HG03103 (cell line): Measurements from ENCODE around the gene AKNA.

Experiments used
- ATAC-seq: cut with Tn5 transposase; IDR thresholded peaks from one replicate; pipeline ENCODE4 v1.9.1; 2021; ENCODE audit warnings: low read depth; ENCODE audit not compliant: unreplicated experiment

Gene AKNA

DNA sequence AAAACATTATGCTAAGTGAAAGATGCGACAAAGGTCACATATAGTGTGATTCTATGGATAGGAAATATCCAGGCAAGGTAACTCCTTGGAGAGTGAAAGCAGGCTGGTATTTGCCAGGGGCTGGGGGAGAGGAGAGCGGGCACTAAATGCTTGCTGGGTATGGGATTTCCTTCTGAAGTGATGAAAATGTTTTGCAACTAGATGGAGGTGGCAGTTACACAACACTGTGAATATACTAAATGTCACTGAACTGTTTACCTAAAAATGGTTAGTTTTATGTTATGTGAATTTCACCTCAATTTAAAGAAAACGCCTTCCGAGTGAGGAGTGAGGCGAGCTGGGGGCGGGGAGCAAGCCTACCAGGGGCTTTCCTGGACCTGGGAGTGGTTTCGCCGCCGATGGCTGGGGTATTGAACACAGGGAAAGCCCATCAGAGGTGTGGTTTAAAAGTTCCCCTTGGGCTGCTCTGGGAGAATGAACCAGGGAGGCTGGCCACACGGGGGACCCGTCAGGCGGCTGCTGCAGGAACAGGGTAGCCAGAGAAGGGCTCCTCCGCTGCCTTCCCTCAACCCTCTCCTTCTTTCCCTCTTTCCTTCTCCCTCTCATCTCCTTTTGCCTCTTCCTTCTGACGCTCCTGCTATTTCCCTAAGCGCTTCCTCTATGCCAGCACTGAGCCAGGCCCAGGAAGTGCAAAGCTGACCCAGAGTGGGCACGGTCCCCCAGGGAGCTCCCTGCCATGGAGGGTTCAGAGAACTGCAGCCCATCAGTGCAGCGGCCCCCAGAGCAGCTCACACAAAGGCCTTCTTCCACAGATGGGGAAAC lies 4.9 kb downstream of the AKNA start:
- ATAC-seq, result no peak

DNA sequence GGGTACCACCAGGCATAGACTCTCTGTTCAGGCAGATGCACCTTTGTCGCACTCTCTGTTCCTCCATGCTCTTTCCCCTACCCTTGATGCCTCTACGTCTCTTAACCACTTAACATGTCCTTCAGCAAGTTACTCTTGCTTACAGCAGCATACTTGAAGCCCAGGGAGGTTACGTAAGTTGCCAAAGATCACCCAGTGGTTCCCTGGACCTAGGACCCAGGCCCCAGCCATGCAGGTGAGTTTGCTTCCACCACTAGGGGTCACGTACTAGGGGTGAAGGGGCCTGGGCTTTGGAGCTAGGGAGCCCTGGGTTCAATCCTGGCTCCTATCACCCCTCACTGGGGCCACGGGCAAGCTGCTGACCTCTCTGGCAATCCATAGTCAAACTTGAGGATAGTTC lies 8.9 kb downstream of the AKNA start:
- ATAC-seq, result no peak

DNA sequence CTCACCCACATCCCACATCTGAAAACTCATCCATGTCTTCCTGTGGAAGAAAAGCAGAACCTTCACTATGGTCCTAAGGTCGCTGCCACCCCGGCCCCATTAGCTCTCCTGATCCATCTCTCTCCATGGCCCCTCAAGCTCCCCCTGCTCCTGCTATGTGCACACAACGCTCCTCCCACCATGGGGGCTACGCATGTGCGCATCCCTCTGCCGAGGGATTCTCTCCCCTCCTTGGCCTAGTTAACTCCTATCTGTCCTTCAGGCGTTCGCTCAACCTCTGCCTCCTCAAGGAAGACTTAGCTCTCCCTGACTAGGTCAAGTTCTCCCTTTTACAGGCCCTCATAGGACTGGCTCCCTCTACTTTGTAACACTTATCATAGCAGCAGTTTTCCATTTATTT lies 9.8 kb downstream of the AKNA start:
- no peak for ATAC-seq

DNA sequence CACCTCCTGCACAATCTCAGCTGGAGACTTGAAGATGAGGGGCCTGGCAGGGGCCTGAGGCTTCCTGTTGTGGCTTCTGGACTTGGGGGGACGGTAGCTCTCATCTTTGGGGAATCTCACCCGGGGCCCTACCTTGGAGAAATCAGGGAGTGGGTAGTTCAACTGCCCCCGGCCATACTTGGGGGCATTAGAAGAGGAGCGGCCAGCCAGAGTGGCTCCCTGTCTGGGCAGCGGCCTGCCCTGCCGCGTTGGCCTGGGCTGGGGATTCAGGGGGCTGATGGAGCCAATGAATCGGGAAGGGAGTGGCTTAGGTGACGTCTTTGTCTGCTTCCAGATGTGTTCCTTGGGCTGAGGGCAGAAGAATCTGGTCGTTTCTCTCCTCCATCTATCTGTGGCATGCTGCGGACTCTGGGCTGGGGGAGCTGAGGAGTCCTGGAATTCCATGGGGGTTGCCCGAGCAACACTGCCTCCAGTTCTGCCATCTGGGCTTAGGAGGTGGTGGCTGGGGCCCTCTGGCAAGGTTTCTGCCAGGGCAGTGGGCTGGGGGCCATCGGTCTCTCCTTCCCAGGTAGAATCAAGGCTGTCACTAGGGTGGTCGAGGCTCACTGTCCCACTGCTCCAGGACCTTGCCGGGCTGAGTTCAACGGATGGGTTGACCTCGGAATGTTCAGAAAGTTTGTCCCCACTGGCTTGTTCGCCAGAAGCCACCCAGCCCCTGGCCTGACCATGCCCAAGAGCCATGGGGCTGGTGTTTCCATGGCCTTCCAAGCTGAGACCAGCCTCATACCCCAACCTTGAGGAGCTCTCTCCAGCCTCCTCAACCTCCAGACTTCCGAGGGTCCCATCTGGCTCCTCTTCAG lies 11.0 kb downstream of the AKNA start:
- ATAC-seq, result no peak

DNA sequence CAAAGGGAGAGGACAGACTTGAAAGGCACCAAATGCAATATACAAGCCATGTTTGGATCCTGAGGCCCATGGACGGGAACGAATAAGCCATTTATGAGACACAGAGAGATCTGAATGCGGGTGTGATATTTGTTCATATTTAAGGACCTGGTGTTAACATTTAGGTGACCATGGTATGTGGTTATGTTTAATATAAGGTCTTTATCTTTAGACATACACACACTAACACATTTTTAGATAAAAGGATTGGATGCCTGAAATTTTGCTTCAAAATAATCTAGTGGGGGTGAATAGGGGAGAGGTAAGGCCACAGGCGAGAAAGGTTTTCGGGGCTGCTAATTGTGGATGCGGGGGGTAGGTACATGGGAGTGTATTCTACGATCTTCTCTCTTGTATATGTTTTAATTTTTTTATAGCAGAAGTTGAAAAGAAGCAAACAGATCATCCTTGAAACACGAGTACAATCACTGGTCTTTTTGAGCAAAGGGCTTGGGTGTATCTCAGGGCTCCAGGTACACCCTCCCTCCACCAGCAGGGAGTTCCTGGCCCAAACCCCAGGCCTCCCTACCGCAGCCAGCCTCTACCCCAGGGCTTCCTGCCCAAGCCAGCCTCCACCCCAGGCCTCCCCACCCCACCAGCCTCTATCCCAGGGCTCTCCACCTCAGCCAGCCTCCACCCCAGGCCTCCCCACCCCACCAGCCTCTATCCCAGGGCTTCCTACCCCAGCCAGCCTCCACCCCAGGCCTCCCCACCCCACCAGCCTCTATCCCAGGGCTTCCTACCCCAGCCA lies 12.2 kb downstream of the AKNA start:
- no peak for ATAC-seq

DNA sequence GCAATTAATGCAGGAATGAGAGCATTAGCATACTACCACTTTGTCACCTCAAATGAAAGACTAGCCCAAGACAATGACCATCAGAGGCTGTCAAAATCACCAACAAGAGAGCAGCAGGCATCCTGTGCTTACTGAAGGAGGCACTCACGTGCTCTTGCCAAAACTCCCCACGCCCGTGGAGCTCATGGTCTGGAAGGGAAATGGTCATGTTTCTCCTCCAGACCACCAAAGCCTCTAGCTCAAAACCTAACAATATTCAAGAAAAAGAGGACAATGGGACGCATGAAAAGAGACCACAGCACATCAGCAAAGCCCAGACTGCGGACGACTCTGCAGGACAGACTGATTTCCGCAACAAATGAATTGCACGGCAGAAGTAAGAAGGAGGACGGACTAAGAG lies 12.8 kb downstream of the AKNA start:
- ATAC-seq, result no peak

DNA sequence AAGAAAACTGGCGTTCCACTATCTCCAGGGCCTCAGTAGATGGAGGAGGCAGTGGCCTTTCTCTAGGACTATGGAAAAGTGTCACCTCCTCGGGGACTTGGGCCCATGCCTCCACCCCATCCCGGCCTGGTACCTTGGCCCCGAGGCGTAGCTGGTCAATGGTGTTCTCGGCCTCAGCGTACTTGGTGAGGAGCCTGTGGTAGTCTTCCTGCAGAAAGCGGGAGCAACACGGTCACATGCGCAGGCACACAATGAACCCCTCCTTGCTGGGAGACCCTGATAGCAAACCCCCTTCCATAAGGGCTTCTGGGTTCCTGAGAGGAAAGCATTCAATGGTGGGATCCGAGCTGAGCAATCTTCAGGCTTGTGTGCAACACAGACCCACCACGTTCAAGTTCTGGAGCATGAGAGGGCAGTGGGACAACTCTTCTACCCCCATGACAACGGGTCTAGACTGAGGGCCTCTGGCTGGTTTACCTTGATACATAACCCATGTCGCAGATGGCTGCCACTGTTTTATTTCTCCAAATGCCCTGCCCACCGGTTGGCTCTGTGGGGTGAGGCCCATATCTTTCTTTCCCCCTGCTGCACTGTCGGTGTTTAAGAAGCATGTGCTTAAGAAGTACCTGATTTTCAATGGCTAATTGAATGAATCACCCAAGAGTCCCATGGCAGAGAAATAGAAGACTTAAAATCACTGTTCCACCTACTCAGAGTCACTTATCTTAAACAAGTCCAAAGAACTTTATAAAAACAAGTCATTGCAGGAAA lies 13.6 kb downstream of the AKNA start:
- ATAC-seq, result no peak

DNA sequence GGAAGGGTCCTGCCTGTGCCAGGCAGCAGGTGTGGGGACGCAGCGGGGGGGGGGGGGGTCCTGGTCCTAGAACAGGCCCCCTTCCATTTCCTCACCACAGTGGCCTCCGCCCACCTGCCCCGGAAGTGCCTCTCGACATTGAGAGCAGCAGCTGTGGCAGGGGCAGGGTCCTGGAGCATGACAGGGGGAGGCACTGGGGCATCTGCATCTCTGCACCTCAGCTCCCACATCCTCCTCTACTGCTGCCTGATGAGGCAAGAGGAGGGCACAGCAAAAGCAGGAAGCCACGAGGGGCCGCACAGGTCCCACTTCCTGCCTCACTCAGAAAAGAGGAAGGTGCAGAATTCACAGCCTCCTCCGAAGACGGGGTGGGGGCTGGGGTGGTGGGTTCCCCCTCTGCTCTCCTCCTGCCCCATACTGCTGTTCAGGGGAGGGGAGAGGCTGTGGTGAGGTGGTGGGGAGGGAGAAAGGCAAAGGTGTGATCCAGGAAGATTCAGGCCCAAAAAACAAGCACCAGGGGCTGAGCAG lies 14.8 kb downstream of the AKNA start:
- peak; percentile 87 for ATAC-seq

DNA sequence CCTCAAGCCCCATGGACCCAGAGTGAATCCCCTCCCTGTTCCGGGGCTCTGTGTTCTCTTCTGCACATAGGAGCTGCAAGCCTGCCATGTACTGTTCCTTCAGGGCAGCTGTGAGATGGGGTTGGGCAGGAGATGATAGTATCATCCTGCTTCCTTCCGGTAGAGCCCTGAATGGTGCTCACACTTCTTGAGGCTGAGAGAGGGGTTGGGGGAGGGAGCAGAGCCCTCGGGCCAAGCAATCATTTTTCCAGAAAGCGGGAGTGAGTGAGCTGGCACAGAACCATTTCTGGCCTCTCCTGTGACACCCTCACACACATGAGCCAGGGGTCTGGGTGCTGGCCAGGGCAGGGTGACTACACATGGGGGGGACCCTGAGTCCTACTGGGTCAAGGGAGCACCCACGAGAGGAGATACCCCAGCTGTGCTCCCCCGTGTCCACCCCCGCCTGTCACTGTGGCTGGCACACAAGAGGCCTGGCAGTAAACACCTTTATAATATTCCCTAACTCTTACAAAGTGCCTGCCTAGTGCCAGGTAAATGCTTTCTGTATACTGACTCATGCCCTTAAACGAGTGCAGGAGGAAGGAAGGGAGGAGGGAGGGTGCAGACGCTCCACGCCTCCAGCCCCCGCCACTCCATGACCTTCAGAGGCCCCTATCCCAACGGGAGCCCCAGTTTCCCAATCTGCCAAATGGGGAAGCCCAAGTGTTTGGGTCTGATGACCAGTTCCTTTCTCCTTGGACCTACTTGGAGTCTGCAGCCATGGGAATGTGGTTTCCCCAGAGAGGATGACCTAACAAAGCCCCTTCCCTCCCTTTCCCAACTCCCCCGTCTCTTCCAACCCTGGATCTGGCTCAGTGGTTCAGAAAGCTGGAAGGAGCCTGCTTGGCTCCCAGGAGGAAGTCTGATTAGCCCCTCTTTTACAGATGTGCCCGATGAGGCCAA lies 15.5 kb downstream of the AKNA start:
- no peak for ATAC-seq

DNA sequence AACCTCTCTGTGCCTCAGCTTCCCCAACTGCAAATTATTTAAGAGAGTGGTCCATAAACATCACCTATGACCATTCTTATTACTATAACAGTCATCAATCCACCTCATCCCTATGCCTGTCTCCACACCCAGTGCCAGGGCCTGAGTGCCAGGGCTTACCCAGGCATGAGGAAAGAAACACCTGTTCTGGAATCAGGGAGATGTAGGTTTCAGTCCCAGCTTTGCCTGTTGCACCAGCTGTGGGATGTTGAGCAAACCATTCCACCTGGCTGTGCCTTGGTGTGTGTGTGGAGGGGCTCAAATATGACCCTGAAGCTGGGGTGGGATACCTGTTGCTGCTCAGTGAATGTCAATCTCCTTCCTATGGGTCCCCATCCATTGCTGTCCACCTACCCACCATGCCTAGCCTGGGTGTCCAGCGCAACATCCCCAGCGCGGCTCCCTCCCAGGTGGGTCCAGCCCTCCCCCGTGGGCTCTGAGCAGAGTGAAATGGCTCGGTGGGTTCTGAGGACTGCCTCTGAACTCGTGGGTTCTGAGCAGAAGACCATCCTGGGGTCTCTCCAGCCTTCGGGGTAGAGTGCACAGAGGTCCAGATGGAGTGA lies 16.3 kb downstream of the AKNA start:
- no peak for ATAC-seq

DNA sequence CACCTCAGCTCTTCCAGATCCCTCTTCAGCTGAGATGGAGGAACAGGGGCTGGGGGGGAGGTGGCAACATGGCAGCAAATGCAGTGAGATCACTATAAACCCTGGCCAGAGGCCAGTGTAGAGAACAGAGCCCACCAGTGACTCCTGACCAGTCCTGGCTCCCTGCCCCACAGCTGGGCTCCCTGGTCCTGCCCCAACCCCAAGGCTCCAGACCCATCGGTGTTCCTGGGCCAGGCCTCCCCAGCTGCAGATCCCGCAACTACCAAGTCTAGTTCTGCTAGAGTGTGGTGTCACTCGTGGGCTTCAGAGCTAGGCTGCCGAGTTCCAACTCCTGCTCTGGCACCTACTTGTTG lies 16.8 kb downstream of the AKNA start:
- no peak for ATAC-seq

DNA sequence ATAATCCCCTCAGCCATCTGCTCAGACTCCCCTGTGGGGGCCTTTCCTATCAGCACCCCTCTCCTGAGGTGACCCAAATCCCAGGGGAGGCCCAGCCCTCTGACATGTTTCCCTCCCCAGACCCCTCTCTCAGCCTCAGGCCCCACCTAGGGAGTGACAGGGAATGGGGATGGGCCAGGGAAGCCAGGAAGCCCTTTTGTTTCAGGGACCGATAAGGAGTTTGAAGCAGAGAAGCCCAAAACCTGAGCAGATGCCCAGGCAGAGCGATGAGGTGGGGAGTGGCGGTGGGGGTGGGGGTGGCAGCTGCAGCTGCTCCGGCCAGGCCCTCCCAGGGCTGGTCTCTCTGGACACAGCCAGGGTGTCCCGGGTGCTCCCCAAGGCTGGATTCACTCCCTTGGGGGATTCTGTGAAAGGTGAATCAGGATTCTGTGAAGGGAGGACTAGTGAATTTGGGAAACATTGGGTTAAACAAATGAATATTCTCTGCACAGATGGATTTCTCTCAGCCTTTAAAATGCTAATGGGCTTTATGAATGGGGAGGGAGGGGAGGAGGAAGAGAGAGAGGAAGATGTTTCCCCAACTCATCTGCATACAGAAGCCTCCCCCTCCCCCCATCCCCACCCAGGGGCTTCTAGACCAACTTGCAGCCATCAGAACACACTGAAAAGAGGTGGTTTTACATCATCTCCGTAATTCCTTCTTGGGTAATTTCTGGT lies 17.4 kb downstream of the AKNA start:
- ATAC-seq, result no peak

DNA sequence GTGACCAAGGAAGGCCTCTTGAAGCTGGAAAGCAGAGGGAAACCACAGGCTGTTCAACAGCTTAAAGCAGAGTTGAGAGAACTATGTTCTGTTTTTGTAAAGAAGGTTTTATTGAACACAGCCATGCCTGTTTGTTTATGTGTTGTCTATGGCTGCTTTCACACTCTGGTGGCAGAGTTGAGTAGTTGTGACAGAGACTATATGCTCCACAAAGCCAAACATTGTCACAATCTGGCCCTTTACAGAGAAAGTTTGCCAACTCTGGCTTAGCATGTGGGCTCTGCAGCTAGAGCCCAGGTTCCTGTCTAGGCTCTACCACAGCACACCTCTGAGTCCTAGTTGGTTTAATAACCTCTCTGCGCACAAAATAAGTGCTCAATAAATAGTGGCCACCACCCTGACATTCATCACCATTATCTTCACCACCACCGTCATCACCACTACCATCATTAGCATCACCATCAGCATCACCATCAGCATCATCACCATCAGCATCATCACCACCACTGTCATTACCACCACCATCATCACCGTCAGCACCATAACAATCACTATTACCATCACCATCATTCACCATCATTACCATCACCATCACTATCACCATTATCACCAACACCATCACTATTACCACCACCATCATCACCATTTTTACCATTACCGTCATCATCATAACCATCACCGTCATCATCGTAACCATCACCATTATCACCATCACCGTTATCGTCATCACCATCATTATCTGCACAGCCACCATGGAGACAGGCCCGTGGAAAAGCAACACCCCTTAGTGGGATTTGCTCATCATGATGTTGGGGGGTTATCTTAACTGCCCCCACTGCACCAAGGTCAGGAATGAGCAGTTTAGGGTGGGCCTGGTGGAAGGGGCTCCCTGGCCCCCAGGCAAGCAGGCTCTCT lies 18.3 kb downstream of the AKNA start:
- ATAC-seq, result no peak

DNA sequence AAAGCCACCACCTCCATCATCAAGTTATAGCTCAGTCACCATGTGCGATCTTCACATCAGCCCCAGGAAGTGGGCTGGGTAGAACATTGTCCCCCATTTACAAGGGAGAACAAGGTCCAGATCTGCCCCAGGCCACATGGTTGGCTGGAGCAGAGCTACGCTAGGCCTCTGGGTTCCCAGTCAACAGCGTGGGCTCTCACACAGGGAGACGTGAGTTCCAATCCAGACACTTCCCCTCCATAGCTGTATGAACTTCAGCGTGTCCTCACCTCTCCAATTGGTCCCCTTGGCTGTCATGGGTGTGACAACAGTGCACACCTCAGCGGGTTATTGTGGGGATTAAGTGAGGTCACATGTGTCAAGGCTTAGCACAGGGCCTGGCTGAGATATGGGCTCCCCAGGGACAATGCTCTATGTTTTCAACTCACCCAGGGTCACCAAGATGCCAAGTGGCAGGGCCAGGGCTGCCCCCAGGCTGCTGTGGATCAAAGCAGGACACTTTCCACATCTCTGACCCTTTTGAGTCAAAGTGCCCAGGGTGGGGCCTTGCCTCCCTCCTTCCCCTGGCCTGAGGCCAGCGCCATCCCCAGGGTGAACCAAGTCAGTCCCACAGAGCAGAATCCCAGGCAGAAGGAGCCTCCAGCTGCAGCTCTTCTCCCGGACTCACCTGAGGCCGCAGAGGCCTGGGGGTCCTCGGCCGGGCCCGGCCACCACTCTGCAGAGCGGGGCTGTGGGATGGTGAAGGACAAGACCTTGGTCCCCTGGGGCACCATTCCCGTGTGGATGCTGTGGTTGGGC lies 19.8 kb downstream of the AKNA start:
- no peak for ATAC-seq

DNA sequence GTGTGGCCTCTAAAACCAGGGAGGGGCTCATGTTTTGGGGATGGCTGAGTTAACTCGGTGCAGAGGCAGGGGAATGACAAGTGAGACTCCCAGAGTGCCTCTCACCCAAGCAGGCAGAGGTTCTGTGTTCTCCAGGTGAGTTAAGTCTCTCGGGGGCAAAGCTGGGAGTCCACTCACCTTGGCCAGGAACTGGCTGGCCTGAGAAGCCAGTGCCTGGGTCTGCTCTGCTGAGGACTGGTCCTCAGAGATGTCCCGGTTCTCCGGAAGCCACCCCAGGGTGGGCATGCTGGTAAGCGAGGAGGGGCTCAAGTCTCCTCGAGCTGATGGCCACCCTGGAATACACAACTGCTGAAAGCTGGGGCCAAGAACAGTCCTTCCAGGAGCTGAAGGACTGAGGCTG lies 20.4 kb downstream of the AKNA start:
- no peak for ATAC-seq
